Activated CD4-positive, alpha-beta T cell treated with anti-CD3 and anti-CD28 coated beads for 48 hours (primary cell): ENCODE data around the gene SPDYE1.
"Not testable (repeated sequence)": the region's sequence is repeated elsewhere in the genome, so short reads cannot be mapped to it uniquely, and the experiment has no call there.

Source experiments
- DNase-seq: peaks from one replicate; pipeline ENCODE4 v3.0.0-alpha.2; 2020

Gene SPDYE1

GRCh38 chr7:43997532-43997931 lies at the start of gene SPDYE1:
SPDYE1 (plus strand) TSS chr7:43997897; CDS start chr7:43999950, 2,053 bp downstream.
- DNase-seq, result not testable (repeated sequence)

GRCh38 chr7:43952028-43952427 lies 45.7 kb upstream of the SPDYE1 start:
- no peak for DNase-seq

- no peak for DNase-seq
Measured at GRCh38 chr7:43953071-43953470, 44.6 kb upstream of the SPDYE1 start.

- peak; percentile 35 for DNase-seq
Measured at GRCh38 chr7:43954524-43955228, 43.0 kb upstream of the SPDYE1 start.

GRCh38 chr7:43956027-43956426 lies 41.7 kb upstream of the SPDYE1 start:
- DNase-seq, result no peak

- DNase-seq, result no peak
Measured at GRCh38 chr7:43960933-43961332, 36.8 kb upstream of the SPDYE1 start.

GRCh38 chr7:43966392-43966791 lies 31.3 kb upstream of the SPDYE1 start:
- DNase-seq, result not testable (repeated sequence)

GRCh38 chr7:43968172-43969040 lies 29.3 kb upstream of the SPDYE1 start:
- not testable (repeated sequence) for DNase-seq

- DNase-seq, result not testable (repeated sequence)
Measured at GRCh38 chr7:43969586-43969985, 28.1 kb upstream of the SPDYE1 start.

GRCh38 chr7:43970698-43971097 lies 27.0 kb upstream of the SPDYE1 start:
- not testable (repeated sequence) for DNase-seq

GRCh38 chr7:43974033-43974573 lies 23.6 kb upstream of the SPDYE1 start:
- not testable (repeated sequence) for DNase-seq

GRCh38 chr7:43974725-43975482 lies 22.8 kb upstream of the SPDYE1 start:
- not testable (repeated sequence) for DNase-seq

- DNase-seq, result no peak
Measured at GRCh38 chr7:43977525-43977924, 20.2 kb upstream of the SPDYE1 start.

- DNase-seq, result not testable (repeated sequence)
Measured at GRCh38 chr7:43978102-43978501, 19.6 kb upstream of the SPDYE1 start.

GRCh38 chr7:43982848-43983247 lies 14.8 kb upstream of the SPDYE1 start:
- DNase-seq, result not testable (repeated sequence)

- DNase-seq, result not testable (repeated sequence)
Measured at GRCh38 chr7:43983736-43984135, 14.0 kb upstream of the SPDYE1 start.

- peak; percentile 93 for DNase-seq
Measured at GRCh38 chr7:43985904-43986864, 11.5 kb upstream of the SPDYE1 start.

- not testable (repeated sequence) for DNase-seq
Measured at GRCh38 chr7:43987476-43987875, 10.2 kb upstream of the SPDYE1 start.

GRCh38 chr7:43990011-43990585 lies 7.6 kb upstream of the SPDYE1 start:
- DNase-seq, result not testable (repeated sequence)

- not testable (repeated sequence) for DNase-seq
Measured at GRCh38 chr7:43990829-43991228, 6.9 kb upstream of the SPDYE1 start.

GRCh38 chr7:43992896-43993295 lies 4.8 kb upstream of the SPDYE1 start:
- DNase-seq, result peak; percentile 12
